Frontal cortex (tissue), 4 donors: ENCODE measurements around the gene FZD8. TPM values are rescaled to one million over a fixed set of nuclear protein-coding genes. Genes with fewer than 3 reads are reported as not detected.
A peak's percentile ranks its signal among the peaks of the same experiment; 100 is the strongest.

Source experiments
- DNase-seq, 2 donors: peaks; one replicate each; pipeline ENCODE4 v3.0.0; 2012; ENCODE audit warnings: low spot score in 2 of 2
- FAIRE-seq: peaks from 2 replicates; lab custom pipeline; 2012; peaks lifted over from hg19 to GRCh38; lab: Jason Lieb, UNC
- total RNA-seq: library from RNA; depleted of rRNA; stranded (reverse); fragments of >200 nt; gene quantifications from one replicate; pipeline ENCODE4 v1.2.3, GENCODE V29; 2014
- donor health status: control.
- donor health status: control.
- donor health status: control.

FZD8 gene
- total RNA-seq, 1 donor from 2014 or later = 13.0 TPM

DNA sequence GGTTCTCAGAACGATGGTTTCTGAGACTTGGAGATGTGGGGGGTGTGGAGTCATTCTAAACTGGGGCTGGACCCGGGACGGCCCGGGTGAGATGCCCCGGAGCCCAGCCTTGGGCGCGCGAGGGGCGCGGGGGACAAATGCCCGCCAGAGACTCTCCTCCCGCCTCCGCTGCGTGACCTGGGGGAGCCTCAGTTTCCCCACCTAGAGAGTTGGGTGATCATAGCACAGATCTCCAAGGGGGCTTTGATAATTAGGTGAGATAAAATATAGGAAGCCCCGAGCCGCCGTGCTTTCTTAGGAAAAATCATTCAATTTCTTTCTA lies 658 bp upstream of the FZD8 start:
- DNase-seq = peak in 1 of 2 donors; percentile 36
- FAIRE-seq = no peak

DNA sequence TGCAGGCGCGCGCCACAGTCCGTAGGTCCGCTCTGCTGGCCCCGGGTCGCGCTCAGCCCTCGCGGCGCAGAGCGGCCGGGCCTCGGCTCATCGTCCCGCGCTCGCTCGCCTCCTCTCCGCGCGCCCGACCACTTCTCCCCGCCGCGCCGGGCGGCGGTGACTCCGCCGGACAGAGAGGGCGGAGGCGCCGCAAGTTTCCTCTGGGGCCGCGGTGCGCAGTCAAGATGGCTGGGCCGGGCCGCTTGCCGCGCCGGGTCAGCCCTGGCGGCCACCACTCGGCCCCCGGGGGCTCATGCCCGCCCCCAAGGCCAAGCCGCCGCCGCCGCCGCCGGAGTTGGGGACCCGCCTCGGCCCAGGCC lies 441 bp downstream of the FZD8 start:
- DNase-seq = peak in 1 of 2 donors; percentile 46

GRCh38 chr10:35640951-35641675 lies 983 bp downstream of the FZD8 start:
- no peak for FAIRE-seq

More for the DNA sequence above, 441 bp downstream of the FZD8 start:
- no peak for FAIRE-seq

DNA sequence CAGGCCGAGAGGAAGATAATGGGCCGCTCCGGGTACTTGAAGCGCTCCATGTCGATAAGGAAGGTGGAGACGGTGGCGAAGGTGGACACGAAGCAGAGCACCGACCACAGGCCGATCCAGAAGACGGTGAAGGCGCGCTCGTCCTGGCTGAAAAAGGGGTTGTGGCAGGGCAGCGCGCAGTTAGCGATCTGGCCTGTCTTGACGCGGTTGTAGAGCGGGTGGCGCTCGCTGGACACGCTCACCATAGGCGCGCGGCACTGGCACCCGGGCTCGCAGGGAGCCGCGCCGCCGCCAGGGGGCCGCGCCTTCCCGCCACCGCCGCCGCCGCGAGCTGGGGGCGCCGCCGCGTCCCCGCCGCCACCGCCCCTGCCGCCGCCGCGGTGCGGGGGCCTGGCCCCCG lies 1.6 kb downstream of the FZD8 start:
- FAIRE-seq = no peak
- peak; percentile 67 to 79 for DNase-seq

More at GRCh38 chr10:35640951-35641675, 983 bp downstream of the FZD8 start:
- DNase-seq = peak in 1 of 2 donors; percentile 34

GRCh38 chr10:35639728-35640401 lies 2.2 kb downstream of the FZD8 start:
- DNase-seq (no peak), FAIRE-seq (no peak)

- no peak for DNase-seq
- FAIRE-seq = no peak
Observed at GRCh38 chr10:35639021-35639727, 2.9 kb downstream of the FZD8 start.

- FAIRE-seq (no peak), DNase-seq (no peak)
Observed at GRCh38 chr10:35638101-35638500, 4.0 kb downstream of the FZD8 start.

DNA sequence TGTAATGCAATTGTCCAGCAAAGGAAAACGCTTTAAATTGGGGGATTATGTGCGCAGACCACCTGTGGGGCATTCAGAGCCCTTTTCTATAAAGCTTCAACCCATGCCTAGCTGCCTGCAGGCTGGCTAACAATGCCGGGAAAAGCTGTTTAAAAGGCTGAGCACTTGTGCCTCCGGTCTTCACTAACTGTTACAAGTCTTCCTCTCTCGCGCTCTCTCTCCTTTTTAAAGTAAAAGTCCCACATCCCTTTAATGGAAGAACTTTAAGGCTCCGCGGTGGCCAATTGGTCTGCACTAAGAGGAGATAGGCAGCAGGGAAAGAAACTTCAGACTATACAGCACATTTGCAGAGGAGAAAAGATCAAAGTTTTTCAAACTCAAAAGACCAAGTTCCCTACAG lies 4.6 kb downstream of the FZD8 start:
- DNase-seq (no peak), FAIRE-seq (no peak)

GRCh38 chr10:35636956-35637355 lies 5.1 kb downstream of the FZD8 start:
- no peak for DNase-seq

DNA sequence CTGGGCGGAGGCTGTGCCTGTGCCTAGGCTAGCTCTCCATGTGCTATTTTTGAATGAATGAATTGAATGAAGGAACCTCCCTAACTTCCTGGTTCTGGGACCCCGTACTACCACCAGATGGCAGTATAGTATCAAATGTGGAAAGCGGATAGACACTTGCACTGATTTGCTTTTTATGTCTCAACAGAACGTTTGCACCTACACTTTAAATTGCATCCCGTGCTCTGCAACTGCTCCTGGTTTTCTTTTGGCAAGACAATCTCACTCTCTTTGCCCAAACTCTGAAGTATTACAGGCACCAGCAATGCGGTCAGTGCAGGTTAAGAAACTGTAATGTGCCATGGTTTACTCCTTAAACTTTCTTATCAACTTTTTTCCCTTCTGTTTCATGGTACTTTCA lies 6.5 kb downstream of the FZD8 start:
- DNase-seq = peak; percentile 49 to 52
- no peak for FAIRE-seq

More at GRCh38 chr10:35636956-35637355, 5.1 kb downstream of the FZD8 start:
- FAIRE-seq = no peak

DNA sequence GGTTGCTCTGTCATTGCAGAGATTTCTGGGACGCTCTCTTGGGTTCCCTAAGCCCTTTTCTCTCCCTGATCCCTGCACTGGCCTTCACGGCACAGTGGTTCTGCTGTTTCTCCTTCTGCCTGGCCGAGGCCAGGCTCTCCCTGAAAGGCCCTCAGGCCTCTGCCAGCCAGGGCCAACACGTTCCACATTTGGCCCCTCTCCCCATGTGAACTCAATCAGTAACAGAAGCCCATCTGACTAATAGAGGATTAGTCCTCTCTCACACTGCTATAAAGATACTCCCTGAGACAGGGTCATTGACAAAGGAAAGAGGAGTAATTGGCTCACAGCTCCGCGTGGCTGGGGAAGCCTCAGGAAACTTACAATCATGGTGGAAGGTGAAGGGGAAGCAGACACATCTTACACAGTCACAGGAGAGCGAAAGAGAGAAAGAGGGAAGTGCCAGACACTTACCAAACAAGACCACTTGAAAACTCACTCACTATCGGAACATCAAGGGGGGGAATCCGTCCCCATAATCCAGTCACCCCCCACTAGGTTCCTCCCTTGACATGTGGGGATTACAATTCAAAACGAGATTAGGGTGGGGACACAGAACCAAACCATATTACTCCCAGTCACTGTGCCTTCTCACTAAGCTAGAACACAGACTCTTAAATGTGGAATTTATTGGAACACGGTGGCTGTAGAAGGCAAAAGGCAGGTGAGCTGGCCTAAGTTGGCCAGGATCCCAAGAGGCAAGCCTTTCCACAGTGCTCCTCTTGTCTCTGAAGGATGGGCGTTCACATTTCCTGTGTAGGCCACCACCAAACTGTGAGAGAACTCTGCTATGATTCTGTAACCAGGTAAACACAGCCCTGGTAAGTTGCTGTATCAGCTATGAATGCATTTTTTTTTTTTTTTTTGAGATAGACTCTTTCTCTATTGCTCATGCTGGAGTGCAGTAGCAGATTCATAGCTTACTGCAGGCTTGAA lies 8.8 kb downstream of the FZD8 start:
- FAIRE-seq = no peak

DNA sequence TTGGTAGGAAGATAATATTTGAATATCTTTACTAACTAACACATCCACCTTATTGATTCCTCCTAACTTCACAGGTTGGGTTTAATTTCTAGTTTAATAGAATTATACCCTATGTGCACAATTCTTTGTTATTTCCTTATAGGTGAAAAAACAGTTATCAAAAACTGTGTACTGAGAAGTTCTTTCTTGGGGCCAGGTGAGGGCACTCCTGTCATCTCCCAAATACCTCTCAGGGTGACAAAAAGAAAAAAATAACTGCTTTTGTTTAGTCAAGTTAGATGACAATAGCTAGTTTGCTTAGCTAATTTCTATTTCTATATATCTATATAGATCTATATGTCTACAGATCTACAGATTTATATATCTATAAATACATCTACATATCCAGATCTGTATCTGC lies 10.1 kb downstream of the FZD8 start:
- FAIRE-seq = no peak
- no peak for DNase-seq

More for the DNA sequence above, 8.8 kb downstream of the FZD8 start:
- no peak for DNase-seq

DNA sequence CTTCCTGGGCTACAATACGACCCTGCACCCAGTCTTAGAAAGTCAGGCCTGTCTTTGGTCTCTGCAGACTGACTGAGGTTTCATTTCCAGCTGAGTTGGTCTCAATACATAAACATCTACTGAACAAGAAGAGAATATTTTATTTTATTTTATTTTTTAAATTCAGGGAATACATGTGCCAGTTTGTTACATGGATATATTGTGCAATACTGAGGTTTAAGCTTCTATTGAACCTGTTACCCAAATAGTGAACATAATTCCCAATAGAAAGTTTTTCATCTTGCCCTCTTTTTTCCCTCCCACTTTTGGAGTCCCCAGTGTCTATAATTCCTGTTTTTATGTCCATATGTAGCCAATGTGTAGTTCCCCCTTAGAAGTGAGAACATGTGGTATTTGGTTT lies 10.7 kb downstream of the FZD8 start:
- DNase-seq = no peak
- FAIRE-seq = no peak

DNA sequence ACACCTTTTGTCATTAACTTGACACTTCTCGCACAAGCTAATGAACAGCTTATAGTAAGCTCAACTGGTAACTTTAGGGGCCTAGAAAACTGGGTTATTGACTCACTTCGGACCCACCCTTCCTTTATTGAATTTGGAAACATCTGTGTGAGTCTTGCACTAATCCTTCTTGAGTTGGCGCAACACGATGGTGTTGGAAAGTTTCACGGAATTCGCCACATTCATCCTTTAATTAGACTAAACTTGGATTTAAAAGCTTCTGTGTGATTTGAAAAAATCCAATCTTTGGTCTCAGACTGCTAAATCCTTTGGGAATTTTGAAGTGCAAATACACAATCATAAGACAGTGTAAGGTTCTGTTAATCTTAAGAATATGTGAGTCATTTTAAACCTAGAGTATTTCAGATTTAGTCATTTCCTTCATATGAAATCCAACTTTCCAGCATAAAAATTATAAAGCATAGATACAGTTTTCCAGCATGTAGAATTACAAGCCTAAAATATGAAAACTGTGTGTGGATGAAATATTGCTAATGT lies 15.1 kb downstream of the FZD8 start:
- no peak for DNase-seq
- FAIRE-seq = no peak

DNA sequence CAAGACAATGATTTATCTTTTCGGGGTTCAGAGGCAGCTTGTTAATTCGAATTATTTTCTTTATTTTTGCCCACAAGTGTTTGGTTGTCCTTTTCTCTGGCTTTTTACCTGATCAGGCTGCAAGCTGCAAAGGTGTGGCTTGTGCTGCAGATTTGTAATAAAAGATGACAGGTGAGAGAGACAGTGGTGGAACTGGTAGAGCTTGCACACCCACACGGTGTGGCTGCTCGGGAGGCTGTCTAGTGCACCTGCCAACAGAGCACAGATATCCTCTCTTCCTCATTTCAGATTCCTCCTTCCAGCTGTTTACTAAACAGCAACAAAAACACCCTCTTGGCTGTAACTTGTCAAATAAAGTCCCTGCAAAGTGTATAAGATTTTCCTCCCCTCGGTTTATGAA lies 27.8 kb downstream of the FZD8 start:
- DNase-seq (no peak), FAIRE-seq (no peak)

GRCh38 chr10:35613597-35614226 lies 28.4 kb downstream of the FZD8 start:
- DNase-seq (no peak), FAIRE-seq (no peak)

DNA sequence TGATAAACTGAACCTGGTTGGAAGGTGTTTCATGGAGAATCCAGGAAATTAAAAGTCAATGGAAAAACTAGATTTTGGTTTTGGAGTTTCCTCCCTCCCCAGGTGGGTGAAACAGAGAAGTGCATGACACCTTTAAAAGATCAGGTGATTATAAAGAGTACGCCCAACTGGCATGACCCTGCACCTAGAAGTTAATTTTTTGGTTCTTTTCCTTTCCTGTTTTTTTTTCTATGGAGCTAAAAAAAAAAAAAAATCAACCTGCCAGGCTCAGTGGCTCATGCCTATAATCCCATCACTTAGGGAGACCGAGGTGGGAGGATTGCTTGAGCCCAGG lies 29.0 kb downstream of the FZD8 start:
- FAIRE-seq = no peak
- no peak for DNase-seq

DNA sequence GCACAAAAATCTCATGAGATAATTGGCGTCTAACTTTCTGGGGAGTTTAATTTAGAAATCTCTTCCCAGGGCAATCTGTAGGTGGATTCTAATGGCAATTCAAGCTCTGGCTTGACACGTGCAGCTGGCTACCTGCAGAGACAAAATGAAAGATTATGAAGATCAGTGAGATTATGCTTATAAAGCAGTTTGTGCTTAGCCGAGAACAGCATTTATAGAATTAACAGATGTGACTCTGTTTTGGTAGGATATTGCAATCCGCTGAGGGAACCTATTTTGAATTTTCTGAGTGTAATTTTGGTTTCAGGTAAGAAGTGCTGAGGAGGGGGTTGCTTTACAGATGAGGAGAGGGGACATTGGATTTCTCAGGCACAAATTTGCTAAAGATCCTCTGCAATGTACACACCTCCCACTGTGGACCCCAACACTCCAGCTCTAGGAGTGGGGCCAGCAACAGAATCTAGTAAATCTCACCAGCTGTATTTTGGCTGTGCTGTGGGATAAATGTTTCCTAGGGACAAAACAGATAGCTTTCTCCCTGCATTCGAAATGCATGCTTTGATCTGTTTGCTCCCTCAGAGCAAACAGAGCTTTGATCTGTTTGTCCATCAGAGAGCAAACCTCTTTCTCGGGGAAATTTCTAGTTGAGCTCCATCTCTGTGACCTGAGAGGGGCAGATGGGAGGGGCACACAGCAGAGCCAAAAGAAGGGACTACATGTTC lies 29.6 kb downstream of the FZD8 start:
- DNase-seq (no peak), FAIRE-seq (no peak)

DNA sequence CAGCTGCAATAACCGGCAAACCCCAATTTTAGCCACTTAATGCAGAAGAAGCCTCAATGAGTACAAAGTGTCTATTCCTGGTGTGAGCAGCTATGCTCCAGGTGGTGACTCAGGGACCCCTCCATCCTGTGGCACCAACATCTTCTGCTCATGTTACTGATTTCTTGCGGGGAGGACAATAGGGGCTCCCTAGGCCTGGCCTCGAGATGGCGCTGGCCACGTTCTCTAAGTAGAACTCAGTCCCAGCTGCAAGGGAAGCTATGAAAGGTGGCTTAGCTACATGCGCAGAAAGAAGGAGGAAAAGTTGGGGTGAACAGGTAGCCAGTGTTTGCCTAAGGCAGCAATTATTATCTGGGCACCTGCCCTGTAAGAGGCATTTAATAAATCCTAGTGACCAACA lies 30.3 kb downstream of the FZD8 start:
- FAIRE-seq = no peak
- DNase-seq = no peak
